ENCODE results near the gene PPARG.

GRCh38 chr3:12479919-12480427 lies 191.1 kb downstream of the PPARG start:
- TF ChIP-seq CTCF (IDR thresholded peaks at IDR 0.05; ENCODE audit: extremely low read depth in 1 of 2, insufficient read depth in 1 of 2, low read depth in 1 of 2, low read length in 2 of 2) = peak; percentile 49 to 57
- TF ChIP-seq POLR2AphosphoS5 (IDR thresholded peaks at IDR 0.05; ENCODE audit: insufficient read depth, low read depth, low read length) = no peak
- no peak for TF ChIP-seq POLR2A (IDR thresholded peaks at IDR 0.05; ENCODE audit: low read depth, low read length)
- no peak for TF ChIP-seq MAX (IDR thresholded peaks at IDR 0.05; ENCODE audit: insufficient read depth, insufficient read length)
- no peak for TF ChIP-seq EZH2 (IDR thresholded peaks at IDR 0.05; ENCODE audit: borderline replicate concordance, low read depth, low read length, severe bottlenecking)

Measured in endothelial cell of umbilical vein (primary cell).